Measurements from ENCODE around the gene FREM2.

FREM2 gene

GRCh38 chr13:38656699-38657098, 30.2 kb upstream of the FREM2 start:
- Mint-ChIP-seq H3K9me3 (no peaks in the 10 kb centered on the region), H3K27ac (no peak overlapping the region), H3K27me3 (ENCODE audit: low read depth, poor library complexity) (no peaks in the 10 kb centered on the region), H3K36me3 (ENCODE audit: low read depth) (no peaks in the 10 kb centered on the region), H3K4me3 (no peak overlapping the region), H3K4me1 (peaks cover under 1% of the 10 kb centered on the region)
- no peak for DNase-seq
- no peak for TF ChIP-seq CTCF (IDR thresholded peaks at IDR 0.05)

- H3K27me3 Mint-ChIP-seq (ENCODE audit: low read depth, poor library complexity), result no peaks in the 10 kb centered on the region
- H3K36me3 Mint-ChIP-seq (ENCODE audit: low read depth), result no peaks in the 10 kb centered on the region
- no peak for TF ChIP-seq CTCF (IDR thresholded peaks at IDR 0.05)
- H3K9me3 Mint-ChIP-seq, result no peaks in the 10 kb centered on the region
- H3K4me3 Mint-ChIP-seq, result no peak overlapping the region
- no peak for DNase-seq
- H3K27ac Mint-ChIP-seq, result no peak overlapping the region
- H3K4me1 Mint-ChIP-seq, result peaks cover 4% of the 10 kb centered on the region
Measured at GRCh38 chr13:38657191-38657590, 29.7 kb upstream of the FREM2 start.

GRCh38 chr13:38658906-38659305, 28.0 kb upstream of the FREM2 start:
- no peak for DNase-seq
- no peaks in the 10 kb centered on the region for H3K9me3 Mint-ChIP-seq
- TF ChIP-seq CTCF (IDR thresholded peaks at IDR 0.05), result no peak
- peaks cover 17% of the 10 kb centered on the region for H3K4me1 Mint-ChIP-seq
- H3K4me3 Mint-ChIP-seq, result no peak overlapping the region
- H3K27me3 Mint-ChIP-seq (ENCODE audit: low read depth, poor library complexity), result no peaks in the 10 kb centered on the region
- no peak overlapping the region for H3K27ac Mint-ChIP-seq
- H3K36me3 Mint-ChIP-seq (ENCODE audit: low read depth), result no peaks in the 10 kb centered on the region

- H3K4me1 Mint-ChIP-seq, result peaks cover 17% of the 10 kb centered on the region
- no peaks in the 10 kb centered on the region for H3K9me3 Mint-ChIP-seq
- no peak for DNase-seq
- no peak overlapping the region for H3K27ac Mint-ChIP-seq
- H3K36me3 Mint-ChIP-seq (ENCODE audit: low read depth), result no peaks in the 10 kb centered on the region
- H3K27me3 Mint-ChIP-seq (ENCODE audit: low read depth, poor library complexity), result peaks cover 1% of the 10 kb centered on the region
- H3K4me3 Mint-ChIP-seq, result no peak overlapping the region
- no peak for TF ChIP-seq CTCF (IDR thresholded peaks at IDR 0.05)
Measured at GRCh38 chr13:38661010-38661675, 25.7 kb upstream of the FREM2 start.

GRCh38 chr13:38662362-38662761, 24.5 kb upstream of the FREM2 start:
- TF ChIP-seq CTCF (IDR thresholded peaks at IDR 0.05), result no peak

GRCh38 chr13:38664906-38665305, 22.0 kb upstream of the FREM2 start:
- TF ChIP-seq CTCF (IDR thresholded peaks at IDR 0.05), result no peak
- H3K27ac Mint-ChIP-seq, result no peak overlapping the region

More at GRCh38 chr13:38662362-38662761, 24.5 kb upstream of the FREM2 start:
- H3K4me1 Mint-ChIP-seq, result peaks cover 17% of the 10 kb centered on the region
- no peaks in the 10 kb centered on the region for H3K36me3 Mint-ChIP-seq (ENCODE audit: low read depth)
- H3K27me3 Mint-ChIP-seq (ENCODE audit: low read depth, poor library complexity), result peaks cover 5% of the 10 kb centered on the region
- H3K4me3 Mint-ChIP-seq, result no peak overlapping the region
- no peak overlapping the region for H3K27ac Mint-ChIP-seq
- H3K9me3 Mint-ChIP-seq, result no peaks in the 10 kb centered on the region
- no peak for DNase-seq

More at GRCh38 chr13:38664906-38665305, 22.0 kb upstream of the FREM2 start:
- no peak for DNase-seq
- Mint-ChIP-seq H3K9me3 (no peaks in the 10 kb centered on the region), H3K27me3 (ENCODE audit: low read depth, poor library complexity) (peaks cover 5% of the 10 kb centered on the region), H3K4me3 (no peak overlapping the region), H3K36me3 (ENCODE audit: low read depth) (no peaks in the 10 kb centered on the region), H3K4me1 (peaks cover 23% of the 10 kb centered on the region)

All from nephron progenitor cell (in vitro differentiated cells).